NCI-H774 (cell line): Measurements from ENCODE around the gene CCDC142.
A peak's percentile ranks its signal among the peaks of the same experiment; 100 is the strongest.
"Not testable (repeated sequence)": the region's sequence is repeated elsewhere in the genome, so short reads cannot be mapped to it uniquely, and the experiment has no call there.

Experiments used
- DNase-seq: peaks from one replicate; lab custom pipeline; 2025; lab: John Stamatoyannopoulos, UW

The CCDC142 gene

DNA sequence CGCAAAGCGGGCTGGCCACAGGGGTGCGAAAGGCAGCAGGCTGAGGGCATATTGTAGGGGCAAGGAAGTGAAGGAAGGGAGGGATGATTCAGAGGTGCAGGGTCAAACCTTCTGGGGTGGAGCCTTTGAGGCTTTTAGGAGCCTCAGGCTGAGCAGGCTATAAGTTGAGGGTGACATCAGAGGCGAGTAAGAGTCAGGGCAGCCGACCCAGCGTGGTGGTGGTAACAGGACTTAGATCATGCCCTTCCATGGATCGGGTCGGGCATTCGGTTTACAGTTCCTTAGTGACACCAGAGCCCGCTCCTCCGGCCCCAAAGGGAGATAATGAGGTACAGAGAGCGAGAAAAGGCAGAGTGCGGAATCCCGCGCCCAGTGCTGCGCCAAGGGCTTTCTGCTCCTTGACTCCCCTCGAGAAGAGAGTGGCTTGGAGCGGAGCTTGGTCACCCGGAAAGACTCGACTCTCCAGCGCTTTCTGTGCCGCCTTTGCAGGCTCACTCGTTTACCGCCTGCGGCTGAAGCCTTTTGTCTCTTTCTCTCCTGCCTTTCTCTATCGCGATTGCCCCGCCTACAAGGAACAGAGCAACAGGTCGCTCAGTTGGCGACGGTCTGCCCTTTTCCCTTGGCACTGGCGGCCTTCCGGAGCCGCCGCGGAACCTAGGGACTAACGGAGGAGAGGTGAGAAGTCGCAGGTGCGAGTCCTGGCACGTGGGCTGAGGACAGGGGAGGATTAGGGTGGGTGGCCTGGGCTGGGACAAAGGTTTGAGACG lies 15.9 kb upstream of the CCDC142 start:
- DNase-seq: no peak

DNA sequence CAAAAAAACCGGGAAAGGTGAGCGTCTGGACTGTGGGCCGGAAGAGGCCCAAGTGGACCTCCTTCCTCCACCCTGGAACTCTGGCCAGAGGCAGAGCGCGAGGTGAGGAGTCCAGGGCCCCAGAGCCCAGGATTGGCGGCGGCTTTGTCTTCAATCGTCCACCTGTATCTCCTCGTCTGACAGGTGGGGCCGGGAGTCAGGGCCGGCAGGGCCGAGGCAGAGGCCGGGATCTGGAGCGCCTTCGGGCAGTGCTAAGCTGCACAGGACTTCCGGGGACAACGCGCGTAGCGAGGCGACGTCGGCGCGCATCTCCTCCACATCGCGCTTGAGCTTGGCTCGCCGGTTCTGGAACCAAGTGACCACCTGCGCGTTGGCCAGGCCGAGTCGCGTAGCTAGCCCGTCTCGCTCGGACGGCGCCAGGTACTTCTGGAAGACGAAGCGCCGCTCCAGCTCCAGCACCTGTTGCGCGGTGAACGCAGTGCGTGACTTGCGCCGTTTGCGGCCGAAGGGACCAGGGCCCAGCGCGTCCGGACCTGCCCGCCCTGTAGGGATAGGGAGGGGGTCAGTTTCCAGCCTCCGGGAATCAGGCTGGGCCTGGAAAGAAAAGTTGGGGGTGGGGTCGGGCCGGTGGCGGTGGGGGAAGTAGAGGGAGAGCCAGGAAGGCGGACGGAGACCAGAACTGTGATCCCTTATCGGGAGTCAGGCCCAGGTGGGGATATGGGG lies 15.1 kb upstream of the CCDC142 start:
- DNase-seq: peak; percentile 18

DNA sequence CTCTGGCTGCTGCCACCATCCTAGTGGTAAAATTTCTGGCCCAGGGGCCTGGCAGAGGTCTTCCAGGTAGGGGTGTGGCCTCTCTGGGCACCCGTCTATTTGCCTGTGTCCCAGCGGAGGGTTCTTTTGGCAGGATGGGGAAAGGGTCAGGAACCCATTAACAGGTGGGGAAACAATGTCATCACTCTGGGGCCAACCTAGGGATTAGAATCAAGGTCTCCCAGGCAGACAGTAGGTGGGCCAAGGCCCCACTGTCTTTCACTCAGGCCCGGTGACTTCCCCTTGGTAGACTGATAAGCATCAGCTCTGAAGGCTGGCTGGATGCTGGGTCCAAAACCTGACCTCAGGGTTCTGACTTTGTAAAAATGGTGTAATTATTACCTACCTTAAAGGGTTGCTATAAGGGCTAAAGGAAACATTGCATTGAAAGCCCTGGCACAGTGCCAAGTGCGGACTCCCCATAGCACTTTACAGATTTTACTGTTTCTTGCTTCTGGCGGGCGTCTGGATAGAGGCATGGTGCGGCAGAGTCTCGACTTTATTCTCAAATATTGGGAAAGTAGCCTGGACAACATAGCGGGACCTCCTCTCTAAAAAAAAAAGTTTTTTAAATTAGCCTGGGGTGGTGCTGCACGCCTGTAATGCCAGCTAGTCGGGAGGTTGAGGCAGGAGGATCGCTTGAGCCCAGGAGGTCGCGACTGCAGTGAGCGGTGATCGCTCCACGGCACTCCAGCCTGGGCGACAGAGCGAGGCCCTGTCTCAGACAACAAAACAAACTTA lies 14.4 kb upstream of the CCDC142 start:
- DNase-seq: no peak

DNA sequence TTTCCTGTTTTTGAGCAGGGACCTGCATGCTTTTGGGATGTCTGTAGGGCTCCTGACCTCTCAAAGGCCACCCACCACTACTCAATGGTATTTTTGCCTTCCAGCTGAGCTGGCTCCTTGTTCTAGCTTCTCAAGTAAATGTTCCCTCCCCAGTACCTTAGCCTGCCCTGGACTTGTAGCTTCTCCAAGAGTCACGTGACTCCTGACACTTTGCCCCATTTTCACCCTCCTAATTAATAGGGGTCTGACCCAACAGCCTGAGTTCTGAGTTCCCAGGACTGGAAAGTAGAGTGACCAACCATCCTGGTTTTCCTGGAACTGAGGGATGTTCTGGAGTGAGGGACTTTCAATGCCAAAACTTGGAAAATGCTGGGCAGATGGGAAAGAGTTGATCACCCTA lies 12.6 kb upstream of the CCDC142 start:
- DNase-seq: no peak

DNA sequence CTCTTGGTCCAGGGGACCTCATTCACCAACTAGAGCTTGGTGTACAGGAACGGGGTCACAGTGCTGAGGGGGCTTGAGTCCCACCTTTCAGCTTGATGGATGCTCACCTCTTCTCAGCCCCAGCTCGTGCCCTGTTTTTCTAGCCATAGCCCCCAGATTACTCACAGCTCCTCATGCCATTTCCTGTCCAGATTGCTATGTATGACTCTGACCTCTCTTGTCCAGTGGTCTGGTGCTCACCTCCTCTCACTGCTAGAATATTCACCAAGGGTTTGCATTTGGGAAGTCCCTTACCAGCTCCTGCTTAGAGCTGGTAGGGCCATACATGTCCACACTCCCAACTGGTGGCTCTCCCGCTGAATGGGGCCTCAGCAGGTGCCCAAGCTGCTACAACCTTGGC lies 10.7 kb upstream of the CCDC142 start:
- no peak for DNase-seq

DNA sequence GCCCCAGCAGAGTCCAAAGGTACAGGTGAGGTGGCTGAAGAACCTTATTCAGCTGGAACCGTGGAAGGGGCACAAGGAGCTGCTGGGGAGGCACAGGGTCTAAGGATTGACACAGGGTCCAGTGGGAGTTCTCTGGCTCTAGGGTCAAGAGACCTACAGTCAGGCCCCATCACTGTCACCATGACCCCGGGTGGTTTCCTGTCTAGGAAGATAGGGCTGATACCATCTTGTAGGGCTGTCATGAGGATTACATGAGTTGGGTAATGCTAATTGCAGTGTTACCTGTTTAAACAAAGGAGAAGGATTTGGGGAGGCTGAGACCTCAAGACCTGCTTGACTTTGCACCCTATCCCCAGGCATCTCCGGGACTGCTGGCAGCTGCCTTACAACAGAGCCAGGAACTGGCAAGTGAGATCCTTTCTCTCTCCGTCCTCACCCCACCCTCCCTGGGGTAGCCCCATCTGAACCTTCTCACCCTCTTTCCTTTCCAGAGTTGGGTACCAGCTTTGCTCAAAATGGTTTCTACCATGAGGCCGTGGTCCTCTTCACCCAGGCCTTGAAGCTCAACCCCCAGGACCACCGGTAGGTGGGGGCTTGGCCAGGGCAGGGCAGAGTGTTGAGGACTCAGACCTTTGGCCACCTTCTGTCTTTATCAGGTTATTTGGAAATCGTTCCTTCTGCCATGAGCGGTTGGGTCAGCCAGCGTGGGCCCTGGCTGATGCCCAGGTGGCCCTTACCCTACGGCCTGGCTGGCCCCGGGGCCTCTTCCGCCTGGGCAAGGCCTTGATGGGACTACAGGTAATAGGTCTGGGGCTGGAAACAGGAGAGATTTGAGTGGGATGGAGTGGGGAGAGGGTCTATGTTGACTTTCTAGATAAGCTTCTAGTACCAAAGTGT lies 9.1 kb upstream of the CCDC142 start:
- no peak for DNase-seq

DNA sequence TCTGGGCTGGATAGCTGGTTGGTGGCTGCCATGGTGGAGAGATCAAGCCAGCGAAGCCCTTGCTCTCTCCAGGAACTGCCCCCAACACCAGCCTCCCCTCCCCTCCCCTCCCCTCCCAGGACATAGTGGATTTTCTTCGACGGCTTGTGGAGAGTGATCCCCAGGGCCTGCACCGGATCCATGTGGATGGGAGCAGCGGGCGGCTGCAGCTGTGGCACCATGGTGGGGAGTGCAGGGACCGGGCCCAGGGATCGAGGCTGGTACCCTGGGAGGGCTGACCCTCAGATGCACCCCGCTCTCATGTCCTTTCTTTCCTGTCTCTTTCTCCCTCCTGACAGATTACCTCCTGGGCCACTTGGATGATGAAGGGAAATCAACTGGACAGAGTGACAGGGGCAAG lies 7.1 kb upstream of the CCDC142 start:
- no peak for DNase-seq

DNA sequence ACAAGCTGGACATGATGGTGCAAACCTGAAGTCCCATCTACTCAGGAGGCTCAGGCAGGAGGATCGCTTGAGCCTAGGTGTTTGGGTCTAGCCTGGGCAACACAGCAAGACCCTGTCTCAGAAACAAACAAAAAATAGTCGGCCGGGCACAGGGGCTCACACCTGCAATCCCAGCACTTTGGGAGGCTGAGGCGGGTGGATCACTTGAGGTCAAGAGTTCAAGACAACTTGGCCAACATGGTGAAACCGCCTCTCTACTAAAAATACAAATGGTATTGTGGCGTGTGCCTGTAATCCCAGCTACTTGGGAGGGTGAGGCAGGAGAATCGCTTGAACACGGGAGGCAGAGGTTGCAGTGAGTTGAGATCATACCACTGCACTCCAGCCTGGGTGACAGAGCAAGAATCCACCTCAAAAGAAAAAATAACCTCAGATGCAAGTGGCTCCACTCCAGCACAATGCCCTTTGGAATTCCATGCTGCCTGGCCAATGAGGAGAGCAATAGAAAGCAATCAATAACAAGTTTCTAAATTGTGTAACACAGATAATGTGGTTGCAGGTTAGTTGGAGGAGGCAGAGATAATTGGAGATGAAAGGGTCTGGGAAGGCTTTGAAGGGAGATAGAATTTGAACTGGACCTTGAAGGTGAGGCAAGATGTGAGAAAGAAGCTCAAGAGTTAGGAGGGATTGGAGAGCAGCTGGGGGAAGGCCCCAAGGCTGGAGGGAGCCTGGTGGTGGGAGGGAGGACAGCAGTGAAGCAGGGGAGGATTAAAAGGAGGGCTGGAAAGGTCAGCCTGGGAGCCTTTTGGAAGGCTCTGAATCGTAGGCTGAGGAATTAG lies 6.1 kb upstream of the CCDC142 start:
- no peak for DNase-seq

DNA sequence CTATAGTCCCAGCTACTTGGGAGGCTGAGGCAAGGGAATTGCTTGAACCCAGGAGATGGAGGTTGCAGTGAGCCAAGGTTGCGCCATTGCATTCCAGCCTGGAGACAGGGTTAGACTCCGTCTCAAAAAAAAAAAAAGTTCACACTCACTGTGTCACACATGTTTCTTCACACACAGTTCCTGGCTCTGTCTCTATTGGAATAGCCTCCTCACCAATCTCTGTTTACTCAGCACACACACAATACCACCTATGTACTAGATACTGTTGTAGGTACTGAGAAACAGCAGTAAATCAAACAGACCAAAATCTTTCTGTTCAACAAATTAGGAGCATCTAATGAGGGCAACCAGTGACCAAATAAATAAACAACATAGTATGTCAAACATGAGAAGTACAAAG lies 3.3 kb upstream of the CCDC142 start:
- DNase-seq: no peak

DNA sequence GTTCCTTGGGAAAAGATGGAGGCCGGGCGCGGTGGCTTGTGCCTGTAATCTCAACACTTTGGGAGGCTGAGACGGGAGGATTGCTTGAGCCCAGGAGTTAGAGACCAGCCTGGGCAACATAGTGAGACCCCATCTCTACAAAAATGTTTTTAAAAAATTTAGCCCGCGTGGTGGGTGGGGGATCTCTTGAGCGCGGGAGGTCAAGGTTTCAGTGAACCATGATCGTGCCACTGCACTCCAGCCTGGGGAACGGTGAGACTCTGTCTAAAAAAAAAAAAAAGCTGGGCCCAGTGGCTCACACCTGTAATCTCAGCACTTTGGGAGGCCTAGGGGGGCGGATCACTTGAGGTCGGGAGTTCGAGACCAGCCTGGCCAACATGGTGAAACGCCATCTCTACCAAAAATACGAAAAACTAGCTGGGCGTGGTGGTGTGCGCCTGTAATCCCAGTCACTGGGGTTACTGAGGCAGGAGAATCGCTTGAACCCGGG lies 922 bp upstream of the CCDC142 start:
- not testable (repeated sequence) for DNase-seq

DNA sequence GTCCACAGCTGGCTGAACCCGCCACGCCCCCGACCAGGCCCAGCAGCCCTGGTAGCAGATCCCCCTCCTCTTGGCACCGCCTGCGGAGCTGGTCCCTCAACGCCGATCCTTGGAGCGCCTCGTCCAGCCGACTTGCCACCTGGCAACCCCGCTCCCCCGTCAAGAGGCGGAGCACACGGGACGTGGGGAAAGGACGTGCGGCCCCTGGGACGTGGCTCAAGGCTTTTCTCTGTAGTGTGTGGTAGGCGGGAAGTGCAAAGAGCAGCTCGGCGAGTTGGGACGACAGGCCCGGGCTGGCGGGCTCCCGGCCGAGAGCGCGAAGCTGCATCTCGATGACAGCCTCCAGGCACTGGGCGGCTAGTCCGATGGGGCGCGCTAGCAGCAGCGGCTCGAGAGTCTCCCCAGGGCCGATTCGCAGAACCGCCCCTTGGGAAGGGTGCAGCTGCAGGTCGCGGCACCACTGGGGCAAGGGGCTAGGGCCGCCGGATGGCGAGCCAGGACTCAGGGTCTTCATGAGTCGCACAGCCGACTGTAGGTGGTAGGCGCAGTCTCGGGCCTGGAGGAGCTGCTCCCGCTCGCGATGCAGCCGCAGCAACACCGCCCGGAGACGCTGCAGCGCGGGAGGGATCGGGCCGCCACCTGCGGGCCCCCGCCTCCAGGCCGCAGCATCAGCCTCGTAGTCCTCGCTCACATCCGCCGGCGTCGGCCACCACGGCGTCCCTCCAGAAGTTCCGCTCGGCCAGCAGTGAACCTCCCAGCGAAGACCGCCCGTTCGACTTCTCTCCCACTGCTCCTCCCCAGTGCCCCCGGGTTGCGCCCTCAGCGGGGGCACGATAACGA lies 617 bp downstream of the CCDC142 start:
- no peak for DNase-seq

DNA sequence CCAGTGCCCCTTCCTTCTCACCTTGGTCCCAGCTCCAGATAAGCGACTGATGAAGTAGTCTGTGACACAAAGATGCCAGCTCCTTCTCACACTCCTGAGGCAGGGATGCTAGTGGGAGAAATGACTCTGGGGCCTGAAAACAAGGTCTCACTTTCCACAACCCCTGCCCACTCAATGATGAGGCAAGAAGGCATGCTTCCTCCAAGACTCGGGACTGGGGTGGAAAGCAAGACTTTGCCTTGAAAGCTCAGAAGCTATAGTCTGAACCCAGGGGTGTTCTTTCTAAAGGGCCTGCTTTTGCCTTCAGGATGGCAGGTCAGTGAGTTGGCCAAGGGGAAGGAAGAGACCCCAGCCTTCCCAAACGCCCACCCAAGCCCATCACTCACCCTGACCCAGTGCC lies 1.4 kb downstream of the CCDC142 start:
- DNase-seq: no peak

DNA sequence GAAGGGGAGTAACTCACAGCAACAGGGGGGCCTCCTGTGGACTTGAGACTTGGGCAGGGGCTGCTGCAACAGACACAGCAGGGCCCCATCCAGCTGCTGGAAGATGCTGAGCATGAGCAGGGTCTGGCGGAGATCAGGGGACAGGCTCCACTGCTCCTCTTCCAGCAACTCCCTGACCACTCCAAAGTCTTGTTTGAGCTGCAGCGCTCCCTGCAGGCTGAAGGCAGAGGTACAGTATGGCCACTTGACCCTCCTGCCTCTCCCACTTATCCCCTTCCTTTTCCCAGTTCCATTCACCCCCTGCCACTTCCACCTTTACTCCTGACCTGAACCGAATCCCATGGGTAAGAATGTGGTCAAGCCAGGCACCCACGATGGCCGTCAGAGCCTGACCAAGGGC lies 7.9 kb downstream of the CCDC142 start:
- no peak for DNase-seq

DNA sequence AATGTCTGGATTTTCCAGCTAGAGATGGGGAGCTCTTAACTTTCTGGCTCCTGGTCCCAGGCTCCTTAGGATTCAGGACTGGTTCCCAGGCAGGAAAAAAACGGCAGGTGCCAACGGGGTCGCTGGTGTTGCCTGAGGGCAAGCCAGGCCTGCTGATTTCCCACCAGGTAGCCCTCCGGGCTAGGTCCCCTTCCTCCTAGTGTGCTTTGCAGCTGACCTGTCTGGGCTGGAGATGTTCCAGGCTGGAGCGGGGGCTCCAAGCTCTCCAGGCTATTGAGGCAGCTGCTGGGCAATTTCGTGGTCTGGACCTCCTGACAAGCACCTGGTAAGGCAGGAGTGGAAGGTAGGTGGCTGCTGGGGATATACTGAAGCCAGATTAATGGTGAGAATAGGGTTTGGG lies 8.3 kb downstream of the CCDC142 start:
- no peak for DNase-seq

DNA sequence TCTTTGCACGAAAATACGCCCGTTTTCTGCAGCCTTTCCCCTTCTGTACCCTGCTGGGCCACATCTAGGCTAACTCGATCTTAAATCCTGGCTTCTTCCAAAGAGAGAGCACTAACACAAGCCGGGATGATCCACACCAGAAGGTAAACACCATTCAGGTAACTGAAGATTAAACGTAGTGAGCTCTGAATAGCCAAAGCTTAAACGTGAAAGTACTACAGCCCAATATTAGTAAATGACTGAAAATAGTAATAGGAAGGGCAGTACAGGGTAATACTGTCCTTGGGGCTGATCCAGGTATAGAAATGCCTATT lies 9.9 kb downstream of the CCDC142 start:
- DNase-seq: no peak

DNA sequence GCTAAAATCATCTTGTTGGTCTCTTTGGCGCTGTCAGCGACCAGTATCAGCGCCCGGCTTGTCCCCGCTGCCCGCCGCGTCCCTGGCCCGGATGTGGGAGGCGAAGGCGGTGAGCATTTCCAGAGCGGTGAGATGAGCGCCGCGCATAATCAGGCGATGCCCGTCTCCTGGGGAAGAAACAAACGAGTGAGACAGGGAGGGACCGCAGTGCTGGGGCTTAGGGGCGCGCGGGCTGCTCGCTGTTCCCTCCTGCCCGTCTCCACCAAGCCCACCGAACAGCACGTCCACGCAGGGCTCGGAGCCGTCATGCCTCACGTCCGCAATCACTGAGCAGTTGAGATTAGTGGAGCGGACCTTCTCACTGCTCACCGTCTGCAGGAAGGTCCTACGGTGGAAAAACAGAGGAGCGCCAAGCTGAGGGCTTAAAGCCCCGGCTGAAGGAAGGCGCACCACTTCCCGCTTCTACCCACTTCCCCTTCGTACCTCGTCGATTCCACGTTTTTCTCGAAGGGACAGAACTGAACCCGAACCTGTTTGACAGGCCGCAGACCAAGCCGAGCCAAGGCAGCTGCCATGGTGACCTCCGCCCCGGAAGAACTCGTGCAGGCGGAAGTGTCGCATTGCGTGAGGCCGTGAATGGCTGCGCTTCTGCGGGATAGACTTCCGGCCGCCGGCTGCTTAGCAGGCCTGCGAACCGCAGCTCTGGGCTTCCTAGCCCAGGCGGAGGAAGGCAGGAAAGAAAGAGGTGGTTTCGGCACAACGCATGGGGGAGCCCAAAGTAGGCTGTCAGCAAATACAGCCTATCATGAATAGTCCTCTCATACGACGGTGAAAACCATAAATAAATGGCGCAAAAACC lies 10.5 kb downstream of the CCDC142 start, which contains the start of gene MRPL53:
MRPL53 (minus strand) TSS at position 595 of the 859 bp plus-strand sequence; CDS start at position 575, 20 bp downstream.
- peak; percentile 92 for DNase-seq

DNA sequence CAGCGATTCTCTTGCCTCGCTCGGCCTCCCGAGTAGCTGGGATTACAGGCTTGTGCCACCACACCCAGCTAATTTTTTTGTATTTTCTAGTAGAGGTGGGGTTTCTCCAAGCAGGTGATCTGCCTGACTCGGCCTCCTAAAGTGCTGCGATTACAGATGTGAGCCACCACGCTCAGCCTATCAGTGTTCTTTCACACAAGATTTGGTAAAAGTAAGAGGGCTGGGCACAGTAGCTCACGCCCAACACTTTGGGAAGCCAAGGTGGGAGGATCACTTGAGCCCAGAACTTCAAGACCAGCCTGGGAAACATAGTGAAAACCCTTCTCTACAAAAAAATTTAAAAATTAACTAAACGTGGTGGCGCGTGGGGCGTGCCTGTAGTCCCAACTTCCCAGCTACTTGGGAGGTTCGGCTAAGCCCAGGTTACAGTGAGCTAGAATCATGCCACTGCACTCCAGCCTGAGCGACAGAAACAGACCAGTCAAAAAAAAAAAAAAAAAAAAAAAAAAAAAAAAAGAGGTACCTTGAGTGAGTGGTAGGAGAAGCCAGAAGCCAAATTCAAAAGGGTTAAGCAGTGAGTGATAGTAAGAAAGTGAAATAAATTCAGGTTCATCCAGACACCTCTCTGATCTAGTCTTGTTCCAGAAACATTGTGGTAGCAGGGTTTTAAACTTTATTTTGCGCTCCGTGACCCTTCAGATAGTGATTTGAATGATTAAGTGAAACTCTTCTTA lies 11.3 kb downstream of the CCDC142 start:
- DNase-seq: no peak

DNA sequence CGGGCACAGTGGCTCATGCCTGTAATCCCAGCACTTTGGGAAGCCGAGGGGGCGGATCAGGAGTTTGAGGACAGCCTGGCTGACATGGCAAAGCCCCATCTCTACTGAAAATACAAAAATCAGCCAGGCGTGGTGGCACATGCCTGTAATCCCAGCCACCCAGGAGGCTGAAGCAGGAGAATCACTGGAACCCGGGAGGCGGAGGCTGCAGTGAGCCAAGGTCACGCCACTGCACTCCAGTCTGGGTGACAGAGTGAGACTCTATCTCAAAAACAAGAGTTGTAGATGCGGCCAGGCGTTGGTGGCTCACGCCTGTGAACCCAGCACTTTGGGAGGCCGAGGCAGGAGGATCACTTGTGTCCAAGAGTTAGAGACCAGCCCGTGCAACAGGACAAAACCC lies 12.1 kb downstream of the CCDC142 start:
- DNase-seq: not testable (repeated sequence)
